ENCODE data around the gene RNGTT. TPM values are rescaled to one million over a fixed set of nuclear protein-coding genes. Genes with fewer than 3 reads are reported as not detected.

The RNGTT gene
- total RNA-seq, 1 donor from 2014 or later, result 24.2 TPM

GRCh38 chr6:88864359-88865054 lies 98.9 kb downstream of the RNGTT start:
- intact Hi-C loops (cut with micrococcal nuclease), result loop anchor here (5.0 kb wide), 1 partner anchor 957 kb away; no protein-coding TSS in a partner anchor
- Mint-ChIP-seq H3K4me3 (ENCODE audit: low read depth) (peak overlapping the region; percentile 11), H3K36me3 (ENCODE audit: low read depth) (peaks cover 31% of the 10 kb centered on the region), H3K4me1 (ENCODE audit: low read depth) (peaks cover 24% of the 10 kb centered on the region), H3K9me3 (no peaks in the 10 kb centered on the region), H3K27ac (no peak overlapping the region), H3K27me3 (ENCODE audit: low read depth) (no peaks in the 10 kb centered on the region)
- DNase-seq (ENCODE audit: low spot score), result no peak

DNA sequence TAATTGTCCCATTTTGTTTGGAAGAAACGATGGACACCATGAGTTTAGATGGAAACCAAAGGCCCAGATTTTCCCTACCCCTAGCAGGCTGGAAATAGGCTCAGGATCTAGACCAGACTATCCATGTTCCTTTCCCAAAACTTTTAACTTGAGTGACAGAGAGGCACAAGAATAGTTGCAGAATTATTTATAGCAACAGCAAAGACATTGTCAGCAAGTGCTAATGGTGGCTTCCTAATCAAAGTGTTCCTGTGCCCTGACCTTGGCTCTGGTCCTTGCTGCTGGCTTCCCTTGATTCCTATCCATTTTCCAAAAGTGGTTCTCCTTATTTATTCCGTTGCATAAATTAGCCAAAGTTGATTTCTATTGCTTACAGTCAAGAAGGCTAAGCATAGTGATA lies 103.1 kb downstream of the RNGTT start:
- no peaks in the 10 kb centered on the region for H3K9me3 Mint-ChIP-seq
- peaks cover 29% of the 10 kb centered on the region for H3K36me3 Mint-ChIP-seq (ENCODE audit: low read depth)
- no peak overlapping the region for H3K27ac Mint-ChIP-seq
- H3K4me3 Mint-ChIP-seq (ENCODE audit: low read depth), result no peak overlapping the region
- intact Hi-C loops (cut with micrococcal nuclease), result no loop called here
- H3K27me3 Mint-ChIP-seq (ENCODE audit: low read depth), result no peaks in the 10 kb centered on the region
- no peak for DNase-seq (ENCODE audit: low spot score)
- peaks cover 8% of the 10 kb centered on the region for H3K4me1 Mint-ChIP-seq (ENCODE audit: low read depth)

DNA sequence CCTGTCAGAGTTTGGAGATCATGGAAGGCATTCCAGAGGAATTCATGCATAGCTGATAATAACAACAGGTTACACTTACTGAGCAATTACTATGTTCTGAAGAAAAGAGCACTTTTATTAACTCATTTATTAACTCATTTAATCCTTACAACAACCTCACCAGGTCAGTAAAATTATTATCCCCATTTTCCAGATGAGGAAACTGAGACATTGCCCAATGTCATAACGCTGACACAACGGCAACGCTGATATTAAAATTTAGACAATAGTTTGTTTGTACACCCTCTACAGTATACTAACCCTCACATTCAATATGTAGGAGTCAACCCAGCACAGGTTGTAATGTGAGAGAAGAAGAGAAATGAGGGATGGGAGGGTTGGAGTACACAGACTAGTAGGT lies 105.0 kb downstream of the RNGTT start:
- no peak overlapping the region for H3K27ac Mint-ChIP-seq
- intact Hi-C loops (cut with micrococcal nuclease), result no loop called here
- H3K9me3 Mint-ChIP-seq, result no peaks in the 10 kb centered on the region
- H3K27me3 Mint-ChIP-seq (ENCODE audit: low read depth), result no peaks in the 10 kb centered on the region
- DNase-seq (ENCODE audit: low spot score), result no peak
- no peaks in the 10 kb centered on the region for H3K4me1 Mint-ChIP-seq (ENCODE audit: low read depth)
- peaks cover 27% of the 10 kb centered on the region for H3K36me3 Mint-ChIP-seq (ENCODE audit: low read depth)
- no peak overlapping the region for H3K4me3 Mint-ChIP-seq (ENCODE audit: low read depth)

DNA sequence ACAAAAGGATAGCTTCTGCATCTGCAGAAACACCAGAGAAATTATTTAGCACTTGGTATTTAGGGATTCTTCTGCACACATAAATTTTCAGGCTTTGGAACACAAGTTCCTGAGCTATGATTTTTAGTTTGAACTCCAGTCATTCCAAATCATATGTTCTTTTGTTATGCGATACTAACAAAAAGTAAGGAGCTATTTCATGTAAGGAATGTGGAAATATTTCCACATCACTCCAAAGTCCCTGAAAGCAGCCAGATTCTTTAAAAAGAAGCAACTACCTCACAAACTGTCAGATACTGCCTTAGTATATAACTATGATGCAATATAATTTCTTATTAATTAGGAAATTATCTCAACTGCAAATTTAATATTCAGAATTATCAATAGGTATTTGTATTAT lies 106.9 kb downstream of the RNGTT start:
- H3K36me3 Mint-ChIP-seq (ENCODE audit: low read depth), result peaks cover 22% of the 10 kb centered on the region
- no peaks in the 10 kb centered on the region for H3K4me1 Mint-ChIP-seq (ENCODE audit: low read depth)
- no peak overlapping the region for H3K4me3 Mint-ChIP-seq (ENCODE audit: low read depth)
- no peak for DNase-seq (ENCODE audit: low spot score)
- H3K27ac Mint-ChIP-seq, result no peak overlapping the region
- H3K27me3 Mint-ChIP-seq (ENCODE audit: low read depth), result no peaks in the 10 kb centered on the region
- no peaks in the 10 kb centered on the region for H3K9me3 Mint-ChIP-seq
- intact Hi-C loops (cut with micrococcal nuclease), result no loop called here

DNA sequence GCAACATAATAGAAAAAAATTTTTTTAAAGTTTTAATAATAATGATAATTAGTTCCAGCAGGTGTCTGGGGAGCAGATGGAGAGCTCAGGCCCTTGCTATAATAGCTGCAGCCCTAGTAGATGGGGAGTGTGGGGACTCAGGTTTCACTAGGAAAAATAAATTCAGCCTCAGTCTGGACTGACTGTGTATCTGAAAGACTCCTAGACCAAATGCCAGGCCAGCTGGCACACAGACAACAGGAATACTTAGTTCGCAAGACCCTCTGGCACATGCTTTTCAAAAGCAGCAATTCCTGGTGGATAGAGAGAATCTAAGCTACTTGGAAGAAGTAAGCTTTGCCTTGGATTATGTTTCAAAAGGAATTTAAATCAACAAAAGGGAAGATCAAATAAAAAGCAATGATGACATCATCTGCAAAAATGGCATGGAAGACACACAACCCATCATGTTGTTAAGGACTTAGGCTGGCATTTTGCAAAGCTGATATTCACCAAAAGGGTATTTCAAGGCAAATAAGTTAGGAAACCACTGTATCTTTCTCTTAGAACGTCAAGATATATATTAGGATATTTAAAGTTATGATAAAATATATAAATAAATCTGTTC lies 107.8 kb downstream of the RNGTT start:
- H3K27ac Mint-ChIP-seq, result no peak overlapping the region
- peaks cover 17% of the 10 kb centered on the region for H3K36me3 Mint-ChIP-seq (ENCODE audit: low read depth)
- intact Hi-C loops (cut with micrococcal nuclease), result no loop called here
- no peaks in the 10 kb centered on the region for H3K27me3 Mint-ChIP-seq (ENCODE audit: low read depth)
- DNase-seq (ENCODE audit: low spot score), result no peak
- H3K4me1 Mint-ChIP-seq (ENCODE audit: low read depth), result no peaks in the 10 kb centered on the region
- no peak overlapping the region for H3K4me3 Mint-ChIP-seq (ENCODE audit: low read depth)
- H3K9me3 Mint-ChIP-seq, result no peaks in the 10 kb centered on the region

GRCh38 chr6:88852775-88853174 lies 110.6 kb downstream of the RNGTT start:
- Mint-ChIP-seq H3K4me1 (ENCODE audit: low read depth) (no peaks in the 10 kb centered on the region), H3K27me3 (ENCODE audit: low read depth) (no peaks in the 10 kb centered on the region), H3K36me3 (ENCODE audit: low read depth) (peaks cover 15% of the 10 kb centered on the region), H3K9me3 (no peaks in the 10 kb centered on the region), H3K4me3 (ENCODE audit: low read depth) (no peak overlapping the region), H3K27ac (no peak overlapping the region)
- no peak for DNase-seq (ENCODE audit: low spot score)
- intact Hi-C loops (cut with micrococcal nuclease), result no loop called here

- H3K27ac Mint-ChIP-seq, result no peak overlapping the region
- no peak for DNase-seq (ENCODE audit: low spot score)
- intact Hi-C loops (cut with micrococcal nuclease), result no loop called here
- peaks cover 15% of the 10 kb centered on the region for H3K36me3 Mint-ChIP-seq (ENCODE audit: low read depth)
- H3K4me3 Mint-ChIP-seq (ENCODE audit: low read depth), result no peak overlapping the region
- no peaks in the 10 kb centered on the region for H3K4me1 Mint-ChIP-seq (ENCODE audit: low read depth)
- H3K9me3 Mint-ChIP-seq, result no peaks in the 10 kb centered on the region
- H3K27me3 Mint-ChIP-seq (ENCODE audit: low read depth), result no peaks in the 10 kb centered on the region
These were observed 111.4 kb downstream of the RNGTT start for GRCh38 chr6:88852000-88852399.

DNA sequence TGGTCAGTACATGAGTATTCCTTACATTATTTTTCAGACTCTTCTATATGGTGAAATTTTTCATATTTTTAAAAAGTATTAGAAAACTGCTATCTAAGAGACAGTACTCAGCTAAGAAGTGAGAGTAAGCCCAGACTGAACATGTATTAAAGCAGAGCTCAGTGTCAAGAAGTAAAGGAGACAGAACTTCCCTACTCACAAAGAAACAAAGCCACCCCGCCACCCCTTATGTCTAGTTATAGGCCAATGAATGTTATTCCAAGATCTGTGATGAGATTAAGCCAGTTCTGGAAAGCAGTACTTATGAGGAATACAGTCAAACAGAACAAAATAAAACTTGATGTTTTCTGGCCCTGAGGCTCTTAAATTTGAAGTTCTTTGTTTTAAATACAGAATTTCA lies 114.5 kb downstream of the RNGTT start:
- no peaks in the 10 kb centered on the region for H3K4me1 Mint-ChIP-seq (ENCODE audit: low read depth)
- H3K9me3 Mint-ChIP-seq, result no peaks in the 10 kb centered on the region
- no peaks in the 10 kb centered on the region for H3K27me3 Mint-ChIP-seq (ENCODE audit: low read depth)
- peaks cover 10% of the 10 kb centered on the region for H3K36me3 Mint-ChIP-seq (ENCODE audit: low read depth)
- intact Hi-C loops (cut with micrococcal nuclease), result no loop called here
- DNase-seq (ENCODE audit: low spot score), result no peak
- H3K27ac Mint-ChIP-seq, result no peak overlapping the region
- no peak overlapping the region for H3K4me3 Mint-ChIP-seq (ENCODE audit: low read depth)

GRCh38 chr6:88843040-88843439 lies 120.4 kb downstream of the RNGTT start:
- intact Hi-C loops (cut with micrococcal nuclease), result no loop called here
- H3K4me1 Mint-ChIP-seq (ENCODE audit: low read depth), result peaks cover 2% of the 10 kb centered on the region
- no peak for DNase-seq (ENCODE audit: low spot score)
- H3K27ac Mint-ChIP-seq, result no peak overlapping the region
- no peak overlapping the region for H3K4me3 Mint-ChIP-seq (ENCODE audit: low read depth)
- peaks cover 13% of the 10 kb centered on the region for H3K9me3 Mint-ChIP-seq
- H3K36me3 Mint-ChIP-seq (ENCODE audit: low read depth), result peaks cover 45% of the 10 kb centered on the region
- no peaks in the 10 kb centered on the region for H3K27me3 Mint-ChIP-seq (ENCODE audit: low read depth)

DNA sequence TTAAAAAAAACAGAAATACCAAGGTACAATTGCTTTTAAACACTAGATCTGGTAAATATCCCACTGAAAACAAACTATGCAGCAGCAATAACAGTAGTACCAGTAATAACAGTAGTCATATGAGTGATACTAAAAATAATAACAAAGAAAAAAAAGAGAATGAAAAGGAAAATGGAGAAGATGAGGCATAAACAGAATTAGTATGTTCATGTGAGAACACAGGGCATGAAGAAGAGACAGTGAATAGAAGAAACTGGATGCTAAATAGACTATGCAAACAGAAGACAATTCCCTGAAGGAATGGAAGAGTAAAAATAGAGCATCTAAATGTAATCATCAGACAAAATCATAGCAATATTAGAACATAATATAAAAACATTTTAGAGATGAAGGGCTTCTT lies 121.1 kb downstream of the RNGTT start:
- no peak overlapping the region for H3K27ac Mint-ChIP-seq

DNA sequence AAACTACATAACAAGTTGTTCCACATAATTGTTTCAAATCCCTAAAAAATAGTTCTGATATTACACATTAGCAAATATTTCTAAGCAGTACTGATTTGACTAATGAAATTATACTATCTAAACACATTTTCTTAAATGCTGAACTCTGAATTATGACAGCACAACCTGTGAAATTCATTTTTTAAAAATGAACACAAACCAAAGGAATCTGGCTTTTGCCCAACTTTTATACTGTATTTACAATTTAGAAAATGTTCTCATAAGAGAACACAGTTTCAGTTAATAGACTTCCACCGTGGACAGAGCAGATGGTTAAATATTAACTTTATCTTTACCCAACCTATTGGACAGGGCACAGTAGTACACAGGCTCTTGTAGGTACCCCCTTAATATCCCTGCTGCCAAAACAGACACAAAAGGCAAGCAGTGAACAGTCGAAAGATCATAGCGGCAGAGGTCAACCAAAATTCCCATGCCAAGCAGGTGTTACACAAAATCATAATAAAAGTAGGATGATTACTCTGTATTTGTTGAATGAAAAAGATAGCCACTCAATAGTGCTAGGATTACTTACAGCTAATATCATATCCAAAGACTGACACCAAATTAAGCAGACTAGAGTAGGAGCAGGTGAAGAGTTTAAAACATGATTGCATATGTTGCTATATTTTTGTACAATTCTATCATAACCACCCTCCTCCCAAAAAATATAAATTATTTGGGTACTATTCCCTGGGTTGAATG lies 122.5 kb downstream of the RNGTT start:
- H3K36me3 Mint-ChIP-seq (ENCODE audit: low read depth), result peaks cover 60% of the 10 kb centered on the region
- no peak overlapping the region for H3K27ac Mint-ChIP-seq
- no peak for DNase-seq (ENCODE audit: low spot score)
- peaks cover 2% of the 10 kb centered on the region for H3K4me1 Mint-ChIP-seq (ENCODE audit: low read depth)
- intact Hi-C loops (cut with micrococcal nuclease), result no loop called here
- no peak overlapping the region for H3K4me3 Mint-ChIP-seq (ENCODE audit: low read depth)
- H3K27me3 Mint-ChIP-seq (ENCODE audit: low read depth), result no peaks in the 10 kb centered on the region
- peaks cover 24% of the 10 kb centered on the region for H3K9me3 Mint-ChIP-seq

More for the DNA sequence above, 121.1 kb downstream of the RNGTT start:
- H3K27me3 Mint-ChIP-seq (ENCODE audit: low read depth), result no peaks in the 10 kb centered on the region
- peaks cover 16% of the 10 kb centered on the region for H3K9me3 Mint-ChIP-seq
- intact Hi-C loops (cut with micrococcal nuclease), result no loop called here
- peaks cover 2% of the 10 kb centered on the region for H3K4me1 Mint-ChIP-seq (ENCODE audit: low read depth)
- peaks cover 51% of the 10 kb centered on the region for H3K36me3 Mint-ChIP-seq (ENCODE audit: low read depth)
- no peak for DNase-seq (ENCODE audit: low spot score)
- H3K4me3 Mint-ChIP-seq (ENCODE audit: low read depth), result no peak overlapping the region

DNA sequence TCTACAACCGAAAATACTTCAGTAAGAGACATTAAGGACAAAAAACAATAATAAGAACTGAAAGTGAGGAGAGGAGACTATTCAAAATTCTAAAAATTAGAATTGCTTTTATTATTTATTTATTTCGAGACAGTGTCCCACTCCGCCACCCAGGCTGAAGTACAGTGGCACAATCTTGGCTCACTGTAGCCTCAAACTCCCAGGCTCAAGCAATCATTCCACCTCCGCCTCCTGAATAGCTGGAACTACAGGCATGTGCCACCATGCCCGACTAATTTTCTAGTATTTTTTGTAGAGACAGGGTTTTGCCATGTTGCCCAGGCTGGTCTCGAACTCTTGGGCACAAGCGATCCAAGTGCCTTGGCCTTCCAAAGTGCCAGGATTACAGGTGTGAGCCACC lies 123.1 kb downstream of the RNGTT start:
- Mint-ChIP-seq H3K4me1 (ENCODE audit: low read depth) (peaks cover 2% of the 10 kb centered on the region), H3K27ac (no peak overlapping the region), H3K36me3 (ENCODE audit: low read depth) (peaks cover 65% of the 10 kb centered on the region), H3K4me3 (ENCODE audit: low read depth) (no peak overlapping the region), H3K9me3 (peaks cover 29% of the 10 kb centered on the region), H3K27me3 (ENCODE audit: low read depth) (no peaks in the 10 kb centered on the region)
- DNase-seq (ENCODE audit: low spot score), result no peak
- intact Hi-C loops (cut with micrococcal nuclease), result no loop called here

- Mint-ChIP-seq H3K27me3 (ENCODE audit: low read depth) (no peaks in the 10 kb centered on the region), H3K4me3 (ENCODE audit: low read depth) (no peak overlapping the region), H3K36me3 (ENCODE audit: low read depth) (peaks cover 71% of the 10 kb centered on the region), H3K27ac (no peak overlapping the region), H3K4me1 (ENCODE audit: low read depth) (peaks cover 2% of the 10 kb centered on the region), H3K9me3 (peaks cover 36% of the 10 kb centered on the region)
- intact Hi-C loops (cut with micrococcal nuclease), result no loop called here
- DNase-seq (ENCODE audit: low spot score), result no peak
These were observed 124.1 kb downstream of the RNGTT start for GRCh38 chr6:88839280-88839679.
